ENCODE data around the gene VWA5B1.

- no peak for TF ChIP-seq POLR2AphosphoS5 (IDR thresholded peaks at IDR 0.05; ENCODE audit: low read depth, low read length)
- no peak for TF ChIP-seq SUZ12 (IDR thresholded peaks at IDR 0.05; ENCODE audit: low read length)
- no peak for TF ChIP-seq EP300 (IDR thresholded peaks at IDR 0.05; ENCODE audit: borderline replicate concordance in 1 of 2, low read depth in 2 of 2, low read length in 2 of 2)
- no peak for TF ChIP-seq ZNF274 (IDR thresholded peaks at IDR 0.05; ENCODE audit: borderline replicate concordance, extremely low read depth, low read length)
- no peak for TF ChIP-seq CTCF (IDR thresholded peaks at IDR 0.05; ENCODE audit: control extremely low read depth in 1 of 3, insufficient read depth in 1 of 3, low read depth in 1 of 3, low read length in 3 of 3)
- no peak for TF ChIP-seq TEAD4 (IDR thresholded peaks at IDR 0.05; ENCODE audit: low read depth, low read length)
- TF ChIP-seq SP2 (IDR thresholded peaks at IDR 0.05; ENCODE audit: low read length) = no peak
- no peak for TF ChIP-seq POLR2A (IDR thresholded peaks at IDR 0.05; ENCODE audit: control extremely low read depth in 1 of 2, low read depth in 2 of 2, low read length in 2 of 2)
- TF ChIP-seq EZH2 (IDR thresholded peaks at IDR 0.05; ENCODE audit: low read depth, low read length, severe bottlenecking) = no peak
- TF ChIP-seq CEBPB (IDR thresholded peaks at IDR 0.05; ENCODE audit: low read depth, low read length) = no peak
Observed at GRCh38 chr1:20281801-20282200, 8.9 kb upstream of the VWA5B1 start.

All from H1 (cell line).